CD14-positive monocyte (primary cell): ENCODE data around the gene TMEM175. TPM values are rescaled to one million over a fixed set of nuclear protein-coding genes. Genes with fewer than 3 reads are reported as not detected.

Experiments
- DNase-seq, 3 donors: peaks; one replicate each; pipeline ENCODE4 v3.0.0-alpha.2; 2011 to 2022
- H2AFZ ChIP-seq: 2 replicates; pipeline ENCODE4 v1.6.0; 2012; ENCODE audit warnings: mild to moderate bottlenecking, low read depth, low read length, inconsistent platforms; ENCODE audit not compliant: insufficient read depth, poor library complexity, severe bottlenecking
- H3K27ac ChIP-seq, 2 donors: 1 replicate in 1 of 2; 2 replicates in 1 of 2; pipeline ENCODE4 v1.5.1; 2012 to 2013; ENCODE audit warnings: low read length in 2 of 2, control low read depth in 1 of 2, inconsistent platforms in 1 of 2, low read depth in 1 of 2, mild to moderate bottlenecking in 1 of 2
- H3K27me3 ChIP-seq, 2 donors: one replicate each; pipeline versions ENCODE4 v1.6.0 to v1.6.1; 2011 to 2013; ENCODE audit warnings: low read length in 2 of 2; ENCODE audit not compliant: control insufficient read depth in 2 of 2, insufficient read depth in 2 of 2
- H3K36me3 ChIP-seq, 2 donors: replicated peaks in 1 of 2; 1 replicate in 1 of 2; 2 replicates in 1 of 2; pipeline versions ENCODE4 v1.5.1 to v1.6.1; 2012 to 2013; ENCODE audit warnings: low read length in 2 of 2, control low read depth in 1 of 2, inconsistent platforms in 1 of 2, mild to moderate bottlenecking in 1 of 2; ENCODE audit not compliant: insufficient read depth in 2 of 2, control insufficient read depth in 1 of 2
- H3K4me1 ChIP-seq, 2 donors: 1 replicate in 1 of 2; 2 replicates in 1 of 2; pipeline versions ENCODE4 v1.5.1 to v1.6.1; 2012 to 2013; ENCODE audit warnings: low read length in 2 of 2, control low read depth in 1 of 2, inconsistent platforms in 1 of 2, mild to moderate bottlenecking in 1 of 2, moderate library complexity in 1 of 2; ENCODE audit not compliant: insufficient read depth in 2 of 2, control insufficient read depth in 1 of 2
- H3K4me2 ChIP-seq: replicated peaks from 2 replicates; pipeline ENCODE3; 2012; ENCODE audit warnings: low read length, moderate library complexity, mild to moderate bottlenecking; ENCODE audit not compliant: poor library complexity, severe bottlenecking; ENCODE audit errors: extremely low read depth
- H3K4me3 ChIP-seq, 3 experiments: fragments of 200-600 bp in 1 of 3; sonication (generic) in 1 of 3; replicated peaks in 1 of 3; 1 replicate in 2 of 3; 2 replicates in 1 of 3; pipeline ENCODE4 v1.5.1; 2011 to 2013; ENCODE audit warnings: low read length in 3 of 3, mild to moderate bottlenecking in 3 of 3, control low read depth in 2 of 3, low read depth in 2 of 3, inconsistent platforms in 1 of 3, moderate library complexity in 1 of 3
- H3K79me2 ChIP-seq: 2 replicates; pipeline ENCODE4 v1.6.0; 2012; ENCODE audit warnings: mild to moderate bottlenecking, control low read depth, inconsistent platforms, low read length, moderate library complexity; ENCODE audit not compliant: insufficient read depth
- H3K9ac ChIP-seq: 2 replicates; pipeline ENCODE4 v1.6.0; 2017; ENCODE audit warnings: low read length, mild to moderate bottlenecking; ENCODE audit not compliant: insufficient read depth, poor library complexity, severe bottlenecking
- H3K9me3 ChIP-seq, 2 donors: replicated peaks in 1 of 2; 1 replicate in 1 of 2; 2 replicates in 1 of 2; pipeline versions ENCODE4 v1.5.1 to v1.6.1; 2012 to 2013; ENCODE audit warnings: low read length in 2 of 2, control low read depth in 1 of 2; ENCODE audit not compliant: control insufficient read depth in 1 of 2, insufficient read depth in 1 of 2
- H4K20me1 ChIP-seq: 2 replicates; pipeline ENCODE4 v1.6.0; 2012; ENCODE audit warnings: mild to moderate bottlenecking, low read length, control low read depth, moderate library complexity; ENCODE audit not compliant: insufficient read depth
- H3K27ac Mint-ChIP-seq, 7 donors: one replicate each; pipeline ENCODE4 v1.8.0; 2020; ENCODE audit warnings: mild to moderate bottlenecking in 7 of 7, mixed read lengths in 7 of 7, moderate library complexity in 6 of 7, inconsistent platforms in 2 of 7
- H3K27me3 Mint-ChIP-seq, 3 donors: one replicate each; pipeline ENCODE4 v1.8.0; 2021 to 2022; ENCODE audit warnings: low read depth in 3 of 3, mild to moderate bottlenecking in 3 of 3, mixed read lengths in 3 of 3, moderate library complexity in 3 of 3, inconsistent platforms in 1 of 3
- H3K36me3 Mint-ChIP-seq, 2 donors: one replicate each; pipeline ENCODE4 v1.8.0; 2020; ENCODE audit warnings: mixed read lengths in 2 of 2, inconsistent platforms in 1 of 2, mild to moderate bottlenecking in 1 of 2
- H3K4me1 Mint-ChIP-seq: one replicate; pipeline ENCODE4 v1.8.0; 2020; ENCODE audit warnings: mild to moderate bottlenecking, mixed read lengths
- H3K4me3 Mint-ChIP-seq, 2 donors: one replicate each; pipeline ENCODE4 v1.8.0; 2020; ENCODE audit warnings: mild to moderate bottlenecking in 2 of 2, mixed read lengths in 2 of 2, moderate library complexity in 1 of 2
- H3K9me3 Mint-ChIP-seq, 7 donors: one replicate each; pipeline ENCODE4 v1.8.0; 2020 to 2022; ENCODE audit warnings: mixed read lengths in 7 of 7, mild to moderate bottlenecking in 6 of 7, moderate library complexity in 6 of 7, inconsistent platforms in 2 of 7
- CTCF ChIP-seq: fragments of 200-600 bp; IDR thresholded peaks from one replicate; pipeline ENCODE4 v1.8.0; 2022; ENCODE audit warnings: antibody characterized with exemption, mild to moderate bottlenecking
- WGBS: methylation state at CpG from one replicate; pipeline ENCODE4 v1.1.5; 2013; ENCODE audit warnings: missing lambda C conversion rate; ENCODE audit not compliant: insufficient coverage; 5-methylcytosine and 5-hydroxymethylcytosine counted together
- intact Hi-C, 2 donors: fragments of 100-400 bp; cut with micrococcal nuclease; formaldehyde crosslinking; loops; one replicate each; pipeline versions ENCODE4 v1.15.0 to v1.15.1; 2023
- polyA plus RNA-seq, 3 donors: library from polyadenylated mRNA; depleted of rRNA in 1 of 3; unstranded in 2 of 3; stranded (reverse) in 1 of 3; fragments of 300-500 nt in 2 of 3; fragments of >200 nt in 1 of 3; fragmentation: Illumina TruSeq in 2 of 3; gene quantifications; 1 replicate in 2 of 3; 2 replicates in 1 of 3; pipeline ENCODE4 v1.2.3, GENCODE V29; 2012 to 2021

Gene TMEM175
- polyA plus RNA-seq, 3 donors, result 18.9 to 216 (median 20.7) TPM

GRCh38 chr4:970046-970745 is 37.9 kb downstream of the TMEM175 start:
- peaks cover 5 to 25% of the 10 kb centered on the region in 2 donors for H3K36me3 ChIP-seq
- peaks cover 0 to 4% (median 2%) of the 10 kb centered on the region in 7 donors for H3K9me3 Mint-ChIP-seq
- H3K27me3 Mint-ChIP-seq, result peaks cover 4 to 21% (median 10%) of the 10 kb centered on the region in 3 donors
- peaks cover 0 to 24% of the 10 kb centered on the region in 2 donors for H3K27me3 ChIP-seq
- H3K4me3 Mint-ChIP-seq, result no peak overlapping the region
- 96% methylated on average over 25 of the region's 25 CpGs for WGBS
- intact Hi-C loops, result loop anchor here in 1 of 2 donors (5.0 to 10.0 kb wide), 3 partner anchors 33 to 185 kb away; no protein-coding TSS in a partner anchor
- H3K79me2 ChIP-seq, result peaks cover 18% of the 10 kb centered on the region
- H3K9me3 ChIP-seq, result no peaks in the 10 kb centered on the region
- peak in 1 of 3 donors; percentile 40 for DNase-seq
- H3K36me3 Mint-ChIP-seq, result peaks cover 11 to 14% of the 10 kb centered on the region in 2 donors
- no peak overlapping the region for H2AFZ ChIP-seq
- no peak overlapping the region for H3K4me3 ChIP-seq
- no peak for TF ChIP-seq CTCF
- H3K27ac Mint-ChIP-seq, result peak overlapping the region in 1 of 7 donors; percentile 63
- no peak overlapping the region for H3K9ac ChIP-seq
- peaks cover 13% of the 10 kb centered on the region for H3K4me1 Mint-ChIP-seq
- peaks cover 25 to 38% of the 10 kb centered on the region in 2 donors for H3K4me1 ChIP-seq
- peaks cover 47% of the 10 kb centered on the region for H4K20me1 ChIP-seq
- H3K4me2 ChIP-seq, result no peak overlapping the region
- no peak overlapping the region for H3K27ac ChIP-seq

GRCh38 chr4:970854-971520 is 38.7 kb downstream of the TMEM175 start:
- Histone ChIP-seq H3K27me3 (peaks cover 0 to 24% of the 10 kb centered on the region in 2 donors), H3K79me2 (peaks cover 18% of the 10 kb centered on the region), H3K36me3 (peaks cover 5 to 17% of the 10 kb centered on the region in 2 donors), H3K4me3 (no peak overlapping the region), H3K9me3 (no peaks in the 10 kb centered on the region), H3K27ac (no peak overlapping the region), H2AFZ (no peak overlapping the region), H3K4me1 (peaks cover 25 to 38% of the 10 kb centered on the region in 2 donors), H4K20me1 (peaks cover 45% of the 10 kb centered on the region), H3K4me2 (no peak overlapping the region), H3K9ac (no peak overlapping the region)
- Mint-ChIP-seq H3K4me1 (peaks cover 13% of the 10 kb centered on the region), H3K36me3 (peaks cover 9 to 11% of the 10 kb centered on the region in 2 donors), H3K27me3 (peaks cover 4 to 21% (median 10%) of the 10 kb centered on the region in 3 donors), H3K27ac (peak overlapping the region in 1 of 7 donors; percentile 62), H3K4me3 (no peak overlapping the region), H3K9me3 (peaks cover 0 to 5% (median 4%) of the 10 kb centered on the region in 7 donors)
- intact Hi-C loops, result loop anchor here in 1 of 2 donors (5.0 to 10.0 kb wide), 3 partner anchors 34 to 186 kb away; no protein-coding TSS in a partner anchor
- over 99% methylated on average over 15 of the region's 17 CpGs for WGBS
- DNase-seq, result no peak
- no peak for TF ChIP-seq CTCF
